Choroid plexus epithelial cell (primary cell): Measurements from ENCODE around the gene MMP11.

Experiments
- DNase-seq: peaks from one replicate; pipeline ENCODE4 v3.0.0-alpha.2; 2010; ENCODE audit warnings: low read depth
- H3K4me3 ChIP-seq: 2 replicates; pipeline ENCODE4 v1.5.1; 2011; ENCODE audit warnings: low read depth, mild to moderate bottlenecking, control low read depth, low read length, moderate library complexity
- CTCF ChIP-seq: conservative IDR thresholded peaks from 2 replicates; pipeline ENCODE4 v1.5.1; 2011; ENCODE audit warnings: low read depth, mild to moderate bottlenecking, control low read depth, inconsistent platforms, low read length, moderate library complexity

The MMP11 gene

GRCh38 chr22:23774922-23775436 is 2.3 kb downstream of the MMP11 start:
- TF ChIP-seq CTCF: no peak
- peak; percentile 81 for DNase-seq

GRCh38 chr22:23775779-23776375 is 3.2 kb downstream of the MMP11 start:
- TF ChIP-seq CTCF: no peak
- H3K4me3 ChIP-seq: no peak overlapping the region
- no peak for DNase-seq

More at GRCh38 chr22:23774922-23775436, 2.3 kb downstream of the MMP11 start:
- H3K4me3 ChIP-seq: no peak overlapping the region

GRCh38 chr22:23777776-23778576 is 5.3 kb downstream of the MMP11 start:
- H3K4me3 ChIP-seq: no peak overlapping the region
- TF ChIP-seq CTCF: no peak
- no peak for DNase-seq

GRCh38 chr22:23778577-23778900 is 5.9 kb downstream of the MMP11 start:
- H3K4me3 ChIP-seq: no peak overlapping the region
- DNase-seq: no peak
- TF ChIP-seq CTCF: no peak

- H3K4me3 ChIP-seq: no peak overlapping the region
- TF ChIP-seq CTCF: no peak
- DNase-seq: no peak
Observed at GRCh38 chr22:23779083-23779482, 6.4 kb downstream of the MMP11 start.

GRCh38 chr22:23779731-23780130 is 7.1 kb downstream of the MMP11 start:
- H3K4me3 ChIP-seq: no peak overlapping the region
- no peak for DNase-seq
- no peak for TF ChIP-seq CTCF
